Hepatocyte (in vitro differentiated cells): ENCODE data around the gene C1GALT1C1.

ENCODE experiments used
- CTCF ChIP-seq: fragments of 200-600 bp; sonication (generic); IDR thresholded peaks from 2 replicates; pipeline ENCODE4 v1.5.1; 2016; ENCODE audit warnings: antibody characterized with exemption, mild to moderate bottlenecking; ENCODE audit not compliant: poor library complexity
- EZH2phosphoT487 ChIP-seq: fragments of 200-600 bp; sonication (generic); IDR thresholded peaks from one replicate; pipeline ENCODE4 v1.6.1; 2018; ENCODE audit warnings: antibody characterized with exemption, mild to moderate bottlenecking, low read depth, moderate library complexity; ENCODE audit not compliant: unreplicated experiment, severe bottlenecking

- TF ChIP-seq CTCF (peak; percentile 27), EZH2phosphoT487 (no peak)
Observed at GRCh38 chrX:120664081-120664480, 34.2 kb upstream of the C1GALT1C1 start.
